ENCODE data around the gene SMYD3. TPM values are rescaled to one million over a fixed set of nuclear protein-coding genes. Genes with fewer than 3 reads are reported as not detected.

SMYD3 gene
- polyA plus RNA-seq, 2 of the 4 experiments (the other 2 are of a cell fraction), result 18.2 to 35.2 TPM

DNA sequence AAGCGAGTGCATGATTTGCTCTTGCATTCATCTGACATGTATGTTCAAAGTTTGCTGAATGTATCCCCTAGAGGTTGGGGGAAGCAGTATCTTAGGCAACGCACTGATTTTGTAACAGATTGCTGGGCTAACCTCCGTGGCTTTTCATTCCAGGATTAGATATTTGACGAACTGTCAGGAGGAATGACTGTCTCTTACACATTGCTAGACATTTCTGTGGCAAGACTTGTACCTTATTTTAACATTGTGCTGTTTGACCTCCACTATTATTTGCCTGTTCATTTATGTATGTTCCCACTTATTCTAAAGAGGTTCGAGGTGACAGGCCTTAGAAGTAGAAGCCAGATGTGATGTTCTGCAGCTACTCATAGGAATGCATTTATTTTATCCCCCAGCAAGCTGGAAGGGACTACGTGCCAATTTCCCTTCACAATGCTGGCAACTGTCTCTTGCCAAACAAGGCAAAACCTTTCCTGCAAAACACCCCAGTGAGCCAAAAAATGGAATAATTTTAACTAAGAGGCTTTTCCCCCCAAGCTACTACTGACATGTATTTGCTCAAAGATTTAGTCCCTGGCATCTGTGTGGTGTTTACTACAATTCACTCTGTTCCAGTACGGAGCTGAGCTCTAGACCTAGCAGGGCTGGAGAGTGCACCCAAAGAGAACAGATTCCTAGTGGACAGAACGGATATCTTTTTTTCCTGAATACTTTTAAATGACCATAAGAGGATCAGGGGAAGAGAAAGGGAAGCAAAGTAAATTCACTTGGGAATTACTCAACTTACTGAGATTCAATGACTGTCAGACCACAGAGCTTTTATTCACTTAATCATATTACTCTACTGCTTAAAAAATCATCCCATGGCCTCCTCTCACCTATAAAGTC is 646.2 kb downstream of the SMYD3 start:
- no peak overlapping the region for H3K4me3 ChIP-seq
- DNase-seq (ENCODE audit: low read depth in 1 of 2, low spot score in 1 of 2), result no peak
- TF ChIP-seq, protein P1, sequence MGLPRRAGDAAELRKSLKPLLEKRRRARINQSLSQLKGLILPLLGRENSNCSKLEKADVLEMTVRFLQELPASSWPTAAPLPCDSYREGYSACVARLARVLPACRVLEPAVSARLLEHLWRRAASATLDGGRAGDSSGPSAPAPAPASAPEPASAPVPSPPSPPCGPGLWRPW (IDR thresholded peaks at IDR 0.05), result no peak
- TF ChIP-seq MAZ (IDR thresholded peaks at IDR 0.05; ENCODE audit: borderline replicate concordance, low read depth, low read length) (no peak), KDM1A (IDR thresholded peaks at IDR 0.05; ENCODE audit: low read depth) (no peak), RNF2 (IDR thresholded peaks at IDR 0.05; ENCODE audit: borderline replicate concordance, low read depth) (no peak), RARB (CRISPR knock-in tag; IDR thresholded peaks at IDR 0.05) (no peak), TP53 (CRISPR knock-in tag; IDR thresholded peaks at IDR 0.05) (no peak), ZNF302 (CRISPR knock-in tag; IDR thresholded peaks at IDR 0.05) (no peak), HOXA7 (CRISPR knock-in tag; IDR thresholded peaks at IDR 0.05) (no peak), NPAS2 (CRISPR knock-in tag; IDR thresholded peaks at IDR 0.05; ENCODE audit: borderline replicate concordance) (no peak), ZFP36 (IDR thresholded peaks at IDR 0.05; ENCODE audit: borderline replicate concordance, partially characterized antibody) (no peak), EHMT2 (IDR thresholded peaks at IDR 0.05; ENCODE audit: low read depth) (no peak), CBX8 (IDR thresholded peaks at IDR 0.05) (no peak), JUN (IDR thresholded peaks at IDR 0.05) (no peak), CEBPB (IDR thresholded peaks at IDR 0.05) (no peak), RFX5 (IDR thresholded peaks at IDR 0.05) (no peak)
- TF ChIP-seq, protein P2, sequence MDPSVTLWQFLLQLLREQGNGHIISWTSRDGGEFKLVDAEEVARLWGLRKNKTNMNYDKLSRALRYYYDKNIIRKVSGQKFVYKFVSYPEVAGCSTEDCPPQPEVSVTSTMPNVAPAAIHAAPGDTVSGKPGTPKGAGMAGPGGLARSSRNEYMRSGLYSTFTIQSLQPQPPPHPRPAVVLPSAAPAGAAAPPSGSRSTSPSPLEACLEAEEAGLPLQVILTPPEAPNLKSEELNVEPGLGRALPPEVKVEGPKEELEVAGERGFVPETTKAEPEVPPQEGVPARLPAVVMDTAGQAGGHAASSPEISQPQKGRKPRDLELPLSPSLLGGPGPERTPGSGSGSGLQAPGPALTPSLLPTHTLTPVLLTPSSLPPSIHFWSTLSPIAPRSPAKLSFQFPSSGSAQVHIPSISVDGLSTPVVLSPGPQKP (IDR thresholded peaks at IDR 0.05; ENCODE audit: low read depth, low read length), result no peak
- TF ChIP-seq, protein P3, sequence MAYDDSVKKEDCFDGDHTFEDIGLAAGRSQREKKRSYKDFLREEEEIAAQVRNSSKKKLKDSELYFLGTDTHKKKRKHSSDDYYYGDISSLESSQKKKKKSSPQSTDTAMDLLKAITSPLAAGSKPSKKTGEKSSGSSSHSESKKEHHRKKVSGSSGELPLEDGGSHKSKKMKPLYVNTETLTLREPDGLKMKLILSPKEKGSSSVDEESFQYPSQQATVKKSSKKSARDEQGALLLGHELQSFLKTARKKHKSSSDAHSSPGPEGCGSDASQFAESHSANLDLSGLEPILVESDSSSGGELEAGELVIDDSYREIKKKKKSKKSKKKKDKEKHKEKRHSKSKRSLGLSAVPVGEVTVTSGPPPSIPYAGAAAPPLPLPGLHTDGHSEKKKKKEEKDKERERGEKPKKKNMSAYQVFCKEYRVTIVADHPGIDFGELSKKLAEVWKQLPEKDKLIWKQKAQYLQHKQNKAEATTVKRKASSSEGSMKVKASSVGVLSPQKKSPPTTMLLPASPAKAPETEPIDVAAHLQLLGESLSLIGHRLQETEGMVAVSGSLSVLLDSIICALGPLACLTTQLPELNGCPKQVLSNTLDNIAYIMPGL (CRISPR knock-in tag; IDR thresholded peaks at IDR 0.05; ENCODE audit: borderline replicate concordance), result no peak
- no peaks in the 10 kb centered on the region for H3K9me3 ChIP-seq
- ChIA-PET CTCF (interaction anchor here (1.0 kb wide), 1 partner anchor 9 kb away, joined by 3 read pairs; no protein-coding TSS in a partner anchor), POLR2A (no interaction called here)
- no peaks in the 10 kb centered on the region; the same call in 2 of the 3 replicates for H3K4me1 ChIP-seq
- 90% methylated on average over 8 of the region's 8 CpGs for whole genome bisulfite sequencing (ENCODE audit: missing lambda C conversion rate)
- H3K27ac ChIP-seq, result no peak overlapping the region
- ATAC-seq, result no peak
- no peak for FAIRE-seq
- no peak overlapping the region for H3K4me2 ChIP-seq

DNA sequence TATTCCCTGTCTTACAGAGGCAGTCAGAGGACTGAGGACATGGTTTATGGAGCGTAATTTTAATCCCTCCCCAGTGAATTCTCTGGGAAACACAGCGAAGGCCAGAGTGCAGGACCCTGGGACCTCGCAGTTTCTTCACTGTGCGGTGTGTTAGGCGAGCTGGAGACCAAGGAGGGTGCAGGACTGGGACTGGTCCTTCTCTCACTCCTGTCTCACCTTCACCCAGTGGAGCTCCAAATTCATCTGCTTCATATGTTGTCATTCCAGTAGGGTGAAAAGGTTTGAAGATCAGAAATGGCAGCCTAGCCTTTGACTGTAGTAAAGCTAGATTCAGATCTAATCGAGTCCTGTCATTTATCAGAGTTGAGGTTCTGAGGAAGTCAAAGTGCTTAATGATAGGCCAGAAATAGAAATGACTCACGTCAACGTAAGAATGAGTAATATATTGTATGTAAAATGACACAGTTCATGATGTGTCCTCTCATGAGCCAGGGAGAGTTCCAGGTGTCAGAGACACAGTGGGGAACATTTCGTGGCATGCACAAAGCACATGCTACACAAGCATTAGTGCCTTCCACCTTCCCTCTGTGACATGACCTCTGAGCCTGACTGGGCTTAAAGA is 647.5 kb downstream of the SMYD3 start:
- 66% methylated on average over 9 of the region's 9 CpGs for WGBS (ENCODE audit: missing lambda C conversion rate)
- ATAC-seq (peak in 1 of 2 experiments; percentile 21; a peak in 2 of 6 replicates), FAIRE-seq (no peak), DNase-seq (ENCODE audit: low read depth in 1 of 2, low spot score in 1 of 2) (peak in 1 of 2 experiments; percentile 8)
- no peaks in the 10 kb centered on the region; the same call in 2 of the 3 replicates for H3K4me1 ChIP-seq
- no peak overlapping the region for H3K27ac ChIP-seq
- ChIA-PET CTCF (interaction anchor here (0.9 kb wide), 1 partner anchor 93 kb away, joined by 3 read pairs; no protein-coding TSS in a partner anchor), POLR2A (no interaction called here)
- H3K4me2 ChIP-seq, result no peak overlapping the region
- no peaks in the 10 kb centered on the region for H3K9me3 ChIP-seq
- TF ChIP-seq TP53 (CRISPR knock-in tag; IDR thresholded peaks at IDR 0.05), result no peak
- TF ChIP-seq MYC (IDR thresholded peaks at IDR 0.05; ENCODE audit: borderline replicate concordance, low read length), result no peak
- TF ChIP-seq CBX2 (IDR thresholded peaks at IDR 0.05; ENCODE audit: borderline replicate concordance, low read depth), result no peak
- TF ChIP-seq, protein P4, sequence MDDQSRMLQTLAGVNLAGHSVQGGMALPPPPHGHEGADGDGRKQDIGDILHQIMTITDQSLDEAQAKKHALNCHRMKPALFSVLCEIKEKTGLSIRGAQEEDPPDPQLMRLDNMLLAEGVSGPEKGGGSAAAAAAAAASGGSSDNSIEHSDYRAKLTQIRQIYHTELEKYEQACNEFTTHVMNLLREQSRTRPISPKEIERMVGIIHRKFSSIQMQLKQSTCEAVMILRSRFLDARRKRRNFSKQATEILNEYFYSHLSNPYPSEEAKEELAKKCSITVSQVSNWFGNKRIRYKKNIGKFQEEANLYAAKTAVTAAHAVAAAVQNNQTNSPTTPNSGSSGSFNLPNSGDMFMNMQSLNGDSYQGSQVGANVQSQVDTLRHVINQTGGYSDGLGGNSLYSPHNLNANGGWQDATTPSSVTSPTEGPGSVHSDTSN (IDR thresholded peaks at IDR 0.05), result no peak
- H3K4me3 ChIP-seq, result no peak overlapping the region
